Keratinocyte (primary cell): Measurements from ENCODE around the gene IL6R. TPM values are rescaled to one million over a fixed set of nuclear protein-coding genes. Genes with fewer than 3 reads are reported as not detected.

Experiments
- DNase-seq: peaks from one replicate; pipeline ENCODE4 v3.0.0-alpha.2; 2011; ENCODE audit warnings: low read depth, missing footprints, low spot score
- FAIRE-seq: peaks from 2 replicates; lab custom pipeline; 2011; peaks lifted over from hg19 to GRCh38; lab: Jason Lieb, UNC
- H2AFZ ChIP-seq: 2 replicates; pipeline ENCODE4 v1.6.0; 2012; ENCODE audit warnings: low read length, control low read depth, inconsistent platforms; ENCODE audit not compliant: control insufficient read depth
- H3K27ac ChIP-seq: 2 replicates; pipeline ENCODE4 v1.5.1; 2011; ENCODE audit warnings: low read length; ENCODE audit not compliant: control insufficient read depth, insufficient read depth
- H3K27me3 ChIP-seq: 3 replicates; pipeline ENCODE4 v1.6.0; 2011; ENCODE audit warnings: low read length; ENCODE audit not compliant: control insufficient read depth, insufficient read depth; ENCODE audit errors: extremely low read depth
- H3K36me3 ChIP-seq, 2 experiments: 2 replicates in 1 of 2; 3 replicates in 1 of 2; pipeline ENCODE4 v1.5.1; 2011; ENCODE audit warnings: low read length in 2 of 2, mild to moderate bottlenecking in 1 of 2; ENCODE audit not compliant: control insufficient read depth in 2 of 2, insufficient read depth in 2 of 2; ENCODE audit errors: extremely low read depth in 1 of 2
- H3K4me1 ChIP-seq: 3 replicates; pipeline ENCODE4 v1.5.1; 2011; ENCODE audit warnings: low read length; ENCODE audit not compliant: control insufficient read depth, insufficient read depth; ENCODE audit errors: extremely low read depth
- H3K4me2 ChIP-seq: 3 replicates; pipeline ENCODE4 v1.6.0; 2011; ENCODE audit warnings: low read depth, low read length; ENCODE audit not compliant: control insufficient read depth, insufficient read depth; ENCODE audit errors: extremely low read depth
- H3K4me3 ChIP-seq, 3 experiments: fragments of 200-600 bp in 1 of 3; sonication (generic) in 1 of 3; 2 replicates in 2 of 3; 3 replicates in 1 of 3; pipeline ENCODE4 v1.5.1; 2011 to 2016; ENCODE audit warnings: low read length in 3 of 3, mild to moderate bottlenecking in 3 of 3, control low read depth in 2 of 3, inconsistent platforms in 1 of 3, low read depth in 1 of 3, mixed read lengths in 1 of 3, mixed run types in 1 of 3, moderate library complexity in 1 of 3; ENCODE audit not compliant: control insufficient read depth in 2 of 3, insufficient read depth in 2 of 3; ENCODE audit errors: extremely low read depth in 1 of 3
- H3K79me2 ChIP-seq: 2 replicates; pipeline ENCODE4 v1.6.0; 2012; ENCODE audit warnings: low read length; ENCODE audit not compliant: control insufficient read depth, insufficient read depth
- H3K9ac ChIP-seq: 3 replicates; pipeline ENCODE4 v1.6.0; 2011; ENCODE audit warnings: low read length; ENCODE audit not compliant: control insufficient read depth, insufficient read depth; ENCODE audit errors: extremely low read depth
- H3K9me1 ChIP-seq: 3 replicates; pipeline ENCODE4 v1.6.0; 2011; ENCODE audit warnings: low read length; ENCODE audit not compliant: control insufficient read depth, insufficient read depth; ENCODE audit errors: extremely low read depth
- H3K9me3 ChIP-seq: 2 replicates; pipeline ENCODE4 v1.5.1; 2012; ENCODE audit warnings: low read depth, low read length; ENCODE audit not compliant: control insufficient read depth
- H4K20me1 ChIP-seq: 3 replicates; pipeline ENCODE4 v1.6.0; 2011; ENCODE audit warnings: low read length; ENCODE audit not compliant: control insufficient read depth, insufficient read depth; ENCODE audit errors: extremely low read depth
- CTCF ChIP-seq, 3 experiments: IDR thresholded peaks in 1 of 3; conservative IDR thresholded peaks in 1 of 3; optimal IDR thresholded peaks in 1 of 3; 2 replicates in 2 of 3; 3 replicates in 1 of 3; pipeline versions ENCODE3 to v1.5.1; 2011; ENCODE audit warnings: low read length in 3 of 3, mild to moderate bottlenecking in 3 of 3, moderate library complexity in 2 of 3, control low read depth in 1 of 3, inconsistent platforms in 1 of 3; ENCODE audit not compliant: insufficient read depth in 2 of 3; ENCODE audit errors: extremely low read depth in 1 of 3
- EZH2 ChIP-seq: IDR thresholded peaks from one replicate; pipeline ENCODE4 v1.6.1; 2012; ENCODE audit warnings: inconsistent platforms, mild to moderate bottlenecking, low read length, moderate library complexity
- dilution Hi-C: fragments of 300-500 bp; cut with MboI; formaldehyde crosslinking; loops from one replicate; pipeline ENCODE4 v1.7.0; 2020; ENCODE audit warnings: low sequenced_read_pairs; ENCODE audit not compliant: extremely low pct_ligation_motif_present
- polyA plus RNA-seq, 5 experiments: library from polyadenylated mRNA; depleted of rRNA in 3 of 5; stranded (reverse) in 3 of 5; stranded (forward) in 1 of 5; unstranded in 1 of 5; fragments of >200 nt; gene quantifications; 1 replicate in 1 of 5; 2 replicates in 3 of 5; 3 replicates in 1 of 5; pipeline versions ENCODE4 v1.2.1 to v1.2.3, GENCODE V29; 2011 to 2012; ENCODE audit warnings: missing spikeins in 2 of 5, low read depth in 1 of 5, low replicate concordance in 1 of 5

IL6R gene
- polyA plus RNA-seq, 1 donor (not counting 4 experiments of a cell fraction or from before 2014, with no cell fraction given), result 12.6 TPM

GRCh38 chr1:154436433-154436832 lies 31.3 kb downstream of the IL6R start:
- Histone ChIP-seq H3K9me3 (no peaks in the 10 kb centered on the region), H3K9ac (no peak overlapping the region), H3K27ac (no peak overlapping the region), H3K9me1 (peaks cover 3% of the 10 kb centered on the region), H2AFZ (no peak overlapping the region), H3K36me3 (peaks cover 4 to 14% of the 10 kb centered on the region in 2 experiments), H3K4me3 (no peak overlapping the region), H3K4me1 (peaks cover 49% of the 10 kb centered on the region), H3K27me3 (no peaks in the 10 kb centered on the region), H3K4me2 (no peak overlapping the region), H4K20me1 (no peaks in the 10 kb centered on the region), H3K79me2 (no peaks in the 10 kb centered on the region)
- TF ChIP-seq CTCF (optimal IDR thresholded peaks at IDR 0.05 in 1 of 3, IDR thresholded peaks at IDR 0.05 in 1 of 3, conservative IDR thresholded peaks at IDR 0.05 in 1 of 3; ENCODE audit: extremely low read depth in 1 of 3, insufficient read depth in 2 of 3, low read length in 3 of 3) (no peak), EZH2 (no peak)
- DNase-seq (no peak), FAIRE-seq (no peak)
- dilution Hi-C loops, result no loop called here

GRCh38 chr1:154440036-154440804 lies 35.1 kb downstream of the IL6R start:
- dilution Hi-C loops, result no loop called here
- Histone ChIP-seq H3K27me3 (no peaks in the 10 kb centered on the region), H2AFZ (no peak overlapping the region), H3K4me1 (peaks cover 25% of the 10 kb centered on the region), H3K4me3 (no peak overlapping the region), H3K27ac (no peak overlapping the region), H4K20me1 (no peaks in the 10 kb centered on the region), H3K79me2 (no peaks in the 10 kb centered on the region), H3K4me2 (no peak overlapping the region), H3K9me1 (no peaks in the 10 kb centered on the region), H3K9me3 (no peaks in the 10 kb centered on the region), H3K36me3 (peaks cover 4 to 16% of the 10 kb centered on the region in 2 experiments), H3K9ac (no peak overlapping the region)
- no peak for FAIRE-seq
- no peak for TF ChIP-seq EZH2
- no peak for TF ChIP-seq CTCF (optimal IDR thresholded peaks at IDR 0.05 in 1 of 3, IDR thresholded peaks at IDR 0.05 in 1 of 3, conservative IDR thresholded peaks at IDR 0.05 in 1 of 3; ENCODE audit: extremely low read depth in 1 of 3, insufficient read depth in 2 of 3, low read length in 3 of 3)
- DNase-seq, result no peak
